HG02943 (cell line): ENCODE results near the gene TSPAN3.

Source experiments
- ATAC-seq: cut with Tn5 transposase; IDR thresholded peaks from one replicate; pipeline ENCODE4 v1.9.1; 2021; ENCODE audit warnings: mild to moderate bottlenecking, low read depth, moderate library complexity; ENCODE audit not compliant: unreplicated experiment

TSPAN3 gene

DNA sequence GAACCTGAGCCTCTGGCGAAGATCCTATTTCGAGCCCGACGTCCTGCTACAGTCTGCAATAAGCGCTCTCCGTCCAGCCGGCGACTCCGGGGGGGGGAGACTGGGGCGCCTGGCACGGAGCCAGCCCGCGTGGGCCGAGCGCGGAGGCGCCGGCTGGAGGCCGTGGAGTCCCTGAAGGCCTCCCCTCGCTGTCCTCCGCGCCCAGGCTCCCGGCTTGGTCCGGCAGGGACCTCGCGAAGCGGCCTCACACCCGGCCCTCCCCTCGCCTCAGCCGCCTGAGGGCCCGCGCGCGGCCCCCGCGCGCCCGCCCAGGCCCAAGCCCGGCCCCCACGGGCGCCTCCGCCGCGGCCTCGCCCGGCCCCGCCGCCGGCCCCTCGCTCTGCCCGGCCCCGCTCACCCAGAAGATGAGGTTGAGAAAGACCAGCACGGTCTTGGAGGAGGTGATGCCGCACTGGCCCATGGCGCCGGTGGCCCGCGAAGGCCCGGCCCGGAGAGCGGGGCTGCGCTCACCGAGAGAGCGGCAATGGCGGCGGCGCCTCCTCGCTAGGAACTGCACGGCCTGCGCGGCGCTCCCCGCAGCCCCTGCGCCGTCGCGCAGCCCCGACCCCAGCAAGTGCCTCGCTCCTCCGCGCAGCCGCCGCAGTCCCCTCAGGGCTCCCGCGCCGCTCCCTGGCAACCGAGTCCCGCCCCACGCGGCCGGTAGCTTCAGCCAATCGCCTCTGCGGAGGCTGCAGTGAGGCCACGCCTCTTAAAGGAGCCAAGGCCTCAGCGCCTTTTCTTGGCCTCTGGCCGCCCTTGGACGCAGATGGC lies at the start of gene TSPAN3:
TSPAN3 (minus strand) TSS at position 615 of the 810 bp plus-strand sequence; CDS start at position 460, 155 bp downstream.
- peak; percentile 91 for ATAC-seq

DNA sequence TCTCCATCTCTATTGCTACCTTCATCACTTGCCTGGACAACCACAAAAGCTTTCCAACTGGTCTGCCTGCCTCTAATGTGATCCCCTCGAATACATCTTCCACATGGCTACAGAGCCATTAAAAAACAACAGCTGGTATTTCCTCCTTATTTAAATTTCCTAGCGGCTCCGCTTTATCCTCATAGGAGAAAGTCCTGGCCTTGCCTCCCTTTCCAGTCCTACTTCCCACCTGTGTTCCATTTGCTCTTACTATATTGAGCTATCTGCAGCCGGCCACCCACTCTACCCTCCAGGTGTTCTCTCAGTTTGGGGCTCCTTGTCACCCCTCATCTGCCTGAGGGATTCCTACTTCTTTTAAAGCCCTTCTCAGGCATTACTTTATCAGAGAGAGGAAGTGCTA lies 49.7 kb upstream of the TSPAN3 start:
- no peak for ATAC-seq

DNA sequence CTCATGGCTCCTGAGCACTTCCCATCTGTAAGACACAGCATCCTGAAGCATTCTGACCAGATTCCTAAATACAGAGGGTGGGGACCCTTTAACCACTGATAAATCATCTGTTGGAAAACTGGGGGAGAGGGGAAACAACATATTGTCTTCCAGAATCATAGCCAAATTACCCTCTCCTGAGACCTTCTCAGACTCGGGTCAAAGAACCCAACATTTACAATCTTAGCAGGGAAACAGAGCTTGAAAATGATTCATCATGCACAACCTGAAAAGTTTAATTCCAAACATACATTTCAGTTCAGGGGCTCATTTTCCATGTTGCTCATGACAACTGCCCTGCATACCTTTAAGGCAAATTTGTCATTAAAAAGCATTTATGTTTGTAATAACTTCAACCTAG lies 48.5 kb upstream of the TSPAN3 start:
- ATAC-seq = no peak

DNA sequence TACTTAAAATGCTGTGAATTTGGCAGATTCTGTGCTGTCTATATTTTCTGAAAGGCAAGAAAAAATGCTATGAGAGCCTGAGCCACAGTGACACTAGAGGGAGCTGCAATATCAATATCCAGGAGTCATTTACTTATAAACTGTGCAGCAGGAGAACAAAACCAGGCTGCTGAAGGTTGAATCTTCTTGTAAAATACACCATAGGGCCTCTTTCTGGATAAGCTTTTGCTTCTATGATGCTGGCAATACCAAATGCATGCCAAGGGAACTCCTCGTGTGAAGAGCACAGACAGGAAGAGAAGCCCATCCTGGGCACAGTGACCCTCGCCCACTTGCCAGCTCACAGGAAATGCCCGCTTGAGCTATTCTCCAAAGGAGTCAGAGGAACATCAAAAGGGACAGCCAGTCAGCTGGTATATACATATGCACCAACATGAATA lies 48.0 kb upstream of the TSPAN3 start:
- ATAC-seq = no peak

DNA sequence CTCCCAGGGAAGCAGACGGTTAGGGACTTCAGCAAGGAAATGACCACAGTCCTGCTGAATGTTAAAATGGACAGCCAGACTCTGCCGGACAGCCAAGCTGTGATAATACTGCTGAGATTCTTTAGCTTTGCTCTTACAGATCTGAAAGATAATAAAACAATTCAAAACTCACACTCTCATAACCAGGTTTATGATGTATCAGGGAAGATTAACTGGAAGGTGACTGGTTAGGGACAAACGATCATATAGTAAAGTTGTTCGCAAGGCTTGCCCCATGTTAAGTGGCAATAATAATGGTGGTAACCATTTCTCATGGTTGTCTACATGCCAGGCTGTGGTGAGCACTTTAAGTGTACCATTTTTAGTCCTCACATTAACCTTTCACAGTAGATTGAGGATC lies 44.3 kb upstream of the TSPAN3 start:
- ATAC-seq = no peak

DNA sequence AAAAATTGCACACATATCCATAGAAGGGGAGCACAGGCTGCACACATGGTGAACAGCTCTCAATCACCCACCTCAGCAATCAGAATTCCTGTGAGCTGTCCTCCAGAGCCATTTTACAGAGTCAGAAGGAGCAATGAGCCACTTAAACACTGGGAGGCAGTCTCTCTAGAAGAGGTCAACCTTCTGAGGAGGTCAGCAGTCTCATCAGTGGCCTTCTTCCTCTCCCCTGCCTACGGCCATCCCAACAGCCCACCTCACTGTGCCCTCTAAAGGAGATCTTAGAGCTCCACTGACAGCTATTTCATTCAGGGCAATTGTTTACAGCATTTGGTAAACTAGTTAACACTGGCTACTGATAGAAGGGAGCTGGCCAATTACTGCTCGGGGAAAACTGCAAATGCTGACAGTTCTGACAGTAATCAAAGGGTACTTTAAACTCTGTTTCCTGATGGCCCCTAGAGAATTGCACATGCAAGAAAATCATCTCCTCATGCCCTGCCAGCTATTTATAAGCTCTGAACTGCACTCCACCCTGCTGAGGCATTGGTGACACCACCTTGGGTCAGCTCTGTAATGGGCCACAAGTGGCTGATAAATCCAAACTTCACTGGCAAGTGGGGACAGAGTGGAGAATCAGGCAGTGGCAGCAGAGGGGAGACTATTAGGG lies 42.1 kb upstream of the TSPAN3 start:
- ATAC-seq = no peak

DNA sequence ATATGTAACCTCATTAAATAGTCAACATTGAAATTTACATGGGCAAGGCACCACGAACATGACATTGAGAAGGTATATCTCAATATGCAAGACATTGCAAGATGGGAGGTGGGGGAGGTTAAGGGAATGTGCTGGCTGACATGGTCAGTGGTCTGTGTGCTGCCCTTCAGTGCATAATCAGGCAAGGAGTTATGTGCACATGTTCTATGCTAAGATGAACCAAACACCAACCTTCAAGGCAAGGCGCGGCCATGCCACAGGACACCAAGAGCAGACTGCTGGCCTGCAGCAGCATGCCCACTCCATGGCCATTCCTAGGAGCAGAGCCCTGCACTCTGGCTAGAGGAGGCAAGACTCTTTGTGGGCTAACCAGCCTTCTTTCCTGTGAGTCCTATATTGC lies 40.9 kb upstream of the TSPAN3 start:
- ATAC-seq = no peak

DNA sequence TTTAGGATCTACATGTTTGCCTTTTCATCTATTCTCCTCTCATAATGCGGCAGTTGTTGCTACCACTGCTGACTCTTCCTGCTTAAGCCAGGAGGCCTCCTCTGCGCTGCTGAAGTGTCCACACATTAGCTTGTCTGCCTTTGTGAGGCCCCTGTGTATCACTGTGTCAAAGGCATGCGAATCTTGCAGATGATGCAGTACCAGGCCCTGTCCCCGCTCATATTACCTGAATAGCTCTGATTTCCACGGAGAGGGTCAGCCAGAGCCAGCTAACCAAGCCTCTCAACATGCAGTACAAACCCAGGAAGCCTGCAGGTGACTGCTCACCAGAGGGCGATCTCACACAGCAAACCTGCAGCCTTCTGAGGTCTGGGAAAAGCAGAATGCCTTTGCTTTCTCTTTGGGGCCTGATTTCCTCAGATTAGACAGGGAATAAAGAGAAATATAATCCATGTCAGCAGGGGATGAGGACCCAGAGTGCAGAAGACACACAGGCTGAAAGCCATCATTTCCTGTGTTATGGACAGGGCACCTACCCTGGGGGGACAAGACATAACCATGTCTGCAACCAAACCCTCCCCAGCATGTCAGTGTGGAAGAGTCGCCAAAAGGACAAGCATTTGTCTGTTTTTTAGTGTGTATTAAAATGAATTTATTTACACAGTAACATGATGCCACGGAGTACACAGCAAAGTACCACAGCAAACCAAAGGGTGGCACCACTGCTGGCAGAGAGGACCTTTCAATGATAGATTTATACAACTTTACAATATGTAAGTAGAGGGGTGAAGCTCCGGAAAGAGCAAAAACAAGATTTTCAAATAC lies 36.8 kb upstream of the TSPAN3 start:
- ATAC-seq = no peak

DNA sequence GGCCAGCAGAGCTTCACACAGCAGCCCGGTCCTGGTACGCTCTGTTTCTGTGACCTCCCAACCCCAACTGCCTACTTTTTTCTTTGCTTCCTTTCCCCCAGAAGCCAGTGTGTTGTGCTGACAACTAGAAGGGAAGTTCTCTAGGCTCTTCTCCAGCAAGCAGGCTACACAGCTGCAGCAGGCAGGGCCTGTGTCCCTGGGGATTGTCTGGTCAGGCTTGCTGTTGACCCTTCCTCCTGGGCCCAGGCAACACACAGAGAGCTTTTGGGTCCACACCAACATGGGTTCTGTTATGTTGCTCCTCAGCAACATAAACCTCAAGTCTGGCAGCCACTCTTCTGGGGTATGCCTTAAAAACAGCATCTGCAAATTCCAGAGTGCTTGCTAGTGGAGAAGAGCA lies 36.2 kb upstream of the TSPAN3 start:
- no peak for ATAC-seq

DNA sequence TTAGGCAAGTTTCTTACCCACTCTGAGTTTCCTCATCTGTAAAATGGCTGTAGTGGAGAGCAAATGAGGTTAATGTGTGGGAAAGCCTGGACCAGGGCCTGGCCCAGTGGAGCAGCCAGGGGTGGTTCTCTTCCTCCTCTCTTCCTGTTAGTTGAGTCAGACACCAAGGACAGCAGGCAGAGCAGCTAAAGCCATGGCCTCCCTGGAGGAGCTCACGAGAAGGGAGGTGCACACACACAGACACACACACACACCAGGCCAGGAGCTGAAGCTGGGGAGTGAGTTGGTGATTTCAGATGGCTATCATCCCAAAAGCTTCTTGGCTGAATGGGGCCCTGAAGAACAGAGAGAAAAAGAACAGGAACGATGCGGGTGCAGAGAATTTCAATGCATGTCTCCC lies 33.2 kb upstream of the TSPAN3 start:
- no peak for ATAC-seq

DNA sequence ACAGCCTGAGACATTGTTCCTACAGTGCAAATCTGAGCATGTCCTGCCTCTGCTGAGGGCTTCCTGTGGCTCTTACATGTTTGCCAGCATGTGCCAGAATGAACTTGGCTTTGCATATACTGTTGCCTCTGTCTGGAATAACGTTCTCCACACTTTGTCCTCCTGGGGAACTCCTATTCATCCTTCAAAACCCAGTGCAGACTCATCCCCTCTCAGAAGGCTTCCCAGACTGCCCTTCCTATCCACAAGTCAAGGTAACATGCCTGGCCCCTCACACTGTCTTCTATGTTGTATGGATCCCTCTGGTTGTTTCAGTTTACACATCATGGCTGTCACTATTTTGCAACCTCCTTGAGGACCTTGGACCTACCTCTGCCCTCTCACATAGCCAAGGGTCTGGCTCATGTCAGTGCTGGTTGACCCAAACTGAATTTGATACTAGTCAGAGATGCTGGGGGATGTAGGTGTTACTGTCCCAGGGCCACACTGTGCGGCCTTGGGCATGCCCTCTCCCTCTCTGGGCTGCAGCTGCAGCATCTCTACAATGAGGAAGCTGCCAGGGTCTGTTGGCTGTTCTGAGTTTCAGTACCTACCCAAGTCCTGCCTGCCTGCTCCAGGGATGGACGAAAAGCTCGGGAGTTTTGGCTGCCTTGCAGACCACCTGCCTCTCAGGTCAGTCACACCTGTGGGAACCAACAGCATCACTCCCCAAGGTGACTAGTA lies 29.0 kb upstream of the TSPAN3 start:
- no peak for ATAC-seq

DNA sequence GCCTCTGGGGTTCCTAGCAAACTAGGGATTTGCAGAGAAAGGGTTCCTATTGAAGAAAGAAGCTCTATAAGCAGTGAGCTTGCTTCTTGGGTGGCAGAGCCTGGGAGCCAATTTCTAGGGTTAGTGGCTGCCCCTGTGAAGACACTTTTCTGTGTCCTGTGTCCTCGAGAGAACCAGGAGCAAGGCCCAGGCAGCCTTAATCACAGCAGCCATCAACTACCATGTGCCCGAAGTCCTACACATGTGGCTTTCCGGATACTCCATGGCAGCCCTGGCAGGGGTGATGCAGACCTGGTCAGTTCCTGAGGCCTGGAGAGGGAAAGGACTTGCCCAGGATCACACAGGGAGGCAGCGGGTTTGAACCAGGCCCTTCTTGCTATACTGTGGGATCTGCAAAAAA lies 27.7 kb upstream of the TSPAN3 start:
- no peak for ATAC-seq

DNA sequence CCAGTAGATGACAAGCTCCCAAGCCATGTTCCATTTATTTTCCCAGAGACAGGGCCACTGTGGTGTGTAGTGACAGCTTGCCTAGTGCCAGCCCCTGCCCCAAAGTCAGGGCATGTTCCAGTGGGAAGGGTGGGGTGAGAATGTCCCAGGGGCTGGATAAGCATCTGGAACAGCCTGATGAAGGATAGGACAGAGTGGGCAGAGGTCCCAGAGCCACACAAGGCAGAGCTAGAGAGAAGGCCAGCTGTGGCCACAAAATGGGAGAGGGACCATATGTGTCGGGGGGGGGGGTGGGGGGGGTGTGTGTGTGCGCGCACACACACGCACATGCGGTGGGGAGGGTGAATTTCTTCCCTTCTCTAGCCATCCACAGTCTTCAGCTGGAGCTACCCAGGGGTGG lies 27.0 kb upstream of the TSPAN3 start:
- no peak for ATAC-seq

DNA sequence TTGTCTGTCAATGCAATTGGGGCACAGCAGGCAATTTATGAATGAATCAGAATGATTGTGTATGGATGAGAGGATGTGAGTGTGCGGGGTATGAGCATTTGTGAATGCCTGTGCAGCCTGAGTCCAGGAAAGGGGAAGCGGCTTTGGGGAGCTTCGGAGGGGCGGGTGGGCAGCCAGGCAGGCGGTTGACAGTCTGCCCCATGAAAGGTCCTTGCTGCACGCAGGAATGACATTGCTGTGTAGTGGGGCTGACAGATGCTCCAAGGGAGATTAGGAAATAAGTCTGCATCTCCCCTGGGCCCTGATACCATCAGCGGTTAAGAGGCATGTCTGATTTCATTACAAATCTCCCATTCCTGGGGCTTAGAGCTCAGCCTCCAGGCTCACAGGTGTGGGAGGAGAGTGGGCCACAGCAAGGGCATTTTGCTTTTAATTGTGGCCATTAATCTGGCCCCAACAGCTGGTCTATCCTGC lies 26.4 kb upstream of the TSPAN3 start:
- ATAC-seq = no peak

DNA sequence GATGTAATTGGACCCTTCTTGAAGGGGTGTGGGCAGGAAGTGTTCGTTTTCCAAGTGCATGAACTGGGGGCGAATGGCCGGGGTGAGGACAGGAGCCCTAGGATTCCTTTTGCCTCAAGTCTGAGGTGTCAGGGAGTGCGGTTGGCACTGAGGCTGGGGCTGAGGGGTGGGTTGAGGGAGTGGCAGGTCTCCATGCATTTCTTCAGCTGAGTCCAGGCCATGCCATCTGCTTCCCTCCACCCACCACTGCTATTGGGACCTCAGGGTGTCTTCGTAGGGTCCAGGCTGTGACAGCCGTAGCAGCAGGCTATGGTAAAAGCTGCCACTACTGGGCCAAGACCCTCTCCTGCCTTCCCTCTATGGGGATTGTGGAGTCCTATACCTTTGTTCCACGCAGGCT lies 25.6 kb upstream of the TSPAN3 start:
- ATAC-seq = no peak

DNA sequence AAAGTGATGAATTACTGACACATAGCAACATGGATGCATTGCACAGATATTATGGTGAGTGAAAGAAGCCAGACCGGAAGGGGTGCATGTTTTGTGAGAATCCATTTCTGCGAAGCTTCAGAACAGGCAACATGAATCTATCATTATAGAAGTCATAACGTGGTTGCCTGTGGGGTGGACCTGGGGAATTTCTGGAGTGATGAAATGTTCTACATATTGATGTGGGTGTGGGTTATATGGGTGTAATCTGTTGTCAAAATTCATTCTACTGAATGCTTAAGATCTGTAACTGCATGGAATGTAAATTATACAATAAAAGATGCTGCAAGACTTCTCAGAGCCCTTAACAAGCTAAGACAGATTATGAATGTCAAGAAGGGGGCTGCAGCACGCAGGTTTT lies 25.2 kb upstream of the TSPAN3 start:
- ATAC-seq = no peak

DNA sequence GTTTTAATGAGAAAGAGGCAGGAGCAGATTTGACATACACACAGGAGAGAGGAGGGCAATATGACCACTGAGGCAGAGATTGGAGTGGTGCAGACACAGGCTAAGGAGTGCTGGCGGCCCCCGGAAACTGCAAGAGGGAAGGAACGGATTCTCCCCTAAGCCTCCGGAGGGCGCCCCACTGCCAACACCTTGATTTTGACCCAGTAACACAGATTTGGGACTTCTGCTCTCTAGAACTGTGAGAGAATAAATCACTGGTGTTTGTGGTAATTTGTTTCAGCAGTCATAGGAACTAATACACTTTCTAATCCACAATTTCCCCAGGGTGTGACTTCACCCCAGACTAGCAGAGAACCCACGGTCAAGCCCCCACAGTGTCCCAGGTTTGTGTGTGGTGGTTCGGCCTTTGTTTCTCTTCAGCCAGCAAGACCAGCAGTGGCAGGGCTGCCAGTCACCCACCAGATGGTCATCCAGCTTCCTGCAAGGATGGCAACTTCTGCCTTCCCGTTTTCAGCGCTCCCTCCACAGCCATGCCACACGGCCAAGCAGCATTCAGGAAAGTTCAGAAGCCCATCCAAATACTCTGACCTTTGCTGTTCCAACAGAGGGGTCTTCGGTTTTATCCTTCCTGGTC lies 23.6 kb upstream of the TSPAN3 start:
- no peak for ATAC-seq

DNA sequence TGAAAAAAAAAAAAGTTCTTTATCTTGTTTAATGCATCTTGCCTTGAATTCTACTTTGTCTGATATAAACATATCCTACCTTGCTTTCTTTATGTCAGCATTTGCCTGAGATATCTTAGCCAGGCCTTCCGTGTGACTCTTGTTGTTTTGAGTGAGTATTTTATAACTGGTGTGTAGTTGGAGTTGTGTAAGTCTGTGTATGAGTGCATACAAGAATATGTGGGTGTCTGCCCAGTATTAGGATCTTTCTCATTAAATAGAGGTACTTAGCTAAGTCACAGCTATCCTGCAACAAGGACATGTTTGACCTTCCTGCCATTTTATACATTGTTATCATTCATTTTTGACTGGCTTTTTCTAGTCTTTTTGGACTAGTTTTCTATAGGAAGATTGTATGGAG lies 22.5 kb upstream of the TSPAN3 start:
- no peak for ATAC-seq

DNA sequence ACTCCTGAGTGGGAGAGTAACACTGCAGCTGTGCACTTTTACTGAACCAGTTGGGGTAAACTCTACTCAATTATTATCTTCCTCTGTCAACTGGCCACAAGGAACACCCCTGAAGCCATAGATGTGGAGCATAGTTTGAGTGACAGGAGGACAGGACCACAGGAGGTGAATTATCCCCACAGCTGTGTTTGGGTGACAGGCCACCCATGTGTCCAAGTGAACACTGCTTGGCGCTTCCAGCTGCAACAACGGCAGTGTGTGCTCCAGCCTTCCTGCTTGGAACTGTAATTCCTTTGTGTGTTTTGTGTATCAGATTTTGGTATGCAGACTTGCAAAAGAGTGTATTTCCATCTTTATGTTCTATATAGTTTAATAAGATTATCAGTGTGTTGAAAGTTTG lies 20.2 kb upstream of the TSPAN3 start:
- ATAC-seq = no peak

DNA sequence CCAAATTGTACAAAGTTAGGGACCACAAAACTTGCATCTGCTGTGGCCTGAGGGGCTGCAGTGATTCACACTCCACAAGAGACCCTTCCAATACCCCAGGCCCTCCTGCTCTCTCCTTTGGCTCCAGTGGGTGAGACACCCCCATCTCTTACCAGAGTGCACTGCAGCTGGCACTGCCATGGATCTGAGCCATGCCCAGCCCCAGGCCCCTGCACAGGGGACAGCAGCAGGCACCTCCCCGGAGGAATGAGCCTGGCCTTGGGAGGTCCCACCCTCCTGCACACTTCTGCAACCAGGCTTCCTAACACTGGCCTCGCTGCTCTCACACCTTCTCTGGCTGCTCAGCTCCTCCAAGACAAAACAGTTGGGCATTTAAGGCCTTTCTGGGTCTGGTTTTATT lies 16.3 kb upstream of the TSPAN3 start:
- ATAC-seq = no peak
